Prostate gland (tissue), 2 donors: ENCODE measurements around the gene TNRC18.

ENCODE experiments used
- CTCF ChIP-seq, 4 experiments: fragments of 200-600 bp in 2 of 4; fragments of 450-650 bp in 2 of 4; sonication (generic) in 2 of 4; IDR thresholded peaks; 1 replicate in 3 of 4; 2 replicates in 1 of 4; pipeline ENCODE4 v1.5.1; 2016 to 2019; ENCODE audit warnings: antibody characterized with exemption in 4 of 4, mild to moderate bottlenecking in 2 of 4, moderate library complexity in 2 of 4
- POLR2A ChIP-seq: fragments of 450-650 bp; IDR thresholded peaks from one replicate; pipeline ENCODE4 v1.6.1; 2016; ENCODE audit warnings: antibody characterized with exemption, mild to moderate bottlenecking
- POLR2AphosphoS5 ChIP-seq: sonication (generic); formaldehyde crosslinking; IDR thresholded peaks from one replicate; pipeline ENCODE4 v1.6.1; 2017; ENCODE audit warnings: antibody characterized with exemption

- no peak for TF ChIP-seq CTCF (IDR thresholded peaks at IDR 0.05)
- TF ChIP-seq POLR2A, result no peak
- no peak for TF ChIP-seq POLR2AphosphoS5
These were observed 9.1 kb upstream of the TNRC18 start for GRCh38 chr7:5432691-5433090.
